SK-N-SH (cell line): Measurements from ENCODE around the gene ROBO1. TPM values are rescaled to one million over a fixed set of nuclear protein-coding genes. Genes with fewer than 3 reads are reported as not detected.

ENCODE experiments used
- CTCF ChIA-PET: fragments of 300-600, 350-600 bp; formaldehyde crosslinking; extraction: SDS; loops from one replicate; lab custom pipeline; 2021; lab: Yijun Ruan, JAX
- POLR2A ChIA-PET: fragments of 350-600 bp; sonication (Branson Sonifier 250); formaldehyde crosslinking; extraction: SDS; loops from one replicate; lab custom pipeline; 2020; ENCODE audit warnings: antibody characterized with exemption, inconsistent platforms; lab: Yijun Ruan, JAX
- DNase-seq: peaks from one replicate; pipeline ENCODE4 v3.0.0; 2012
- H2AFZ ChIP-seq: fragments of 200-600 bp; sonication (generic); 2 replicates; pipeline ENCODE4 v1.8.1; 2016; ENCODE audit warnings: antibody characterized with exemption, mild to moderate bottlenecking, low read depth
- H3F3A ChIP-seq: fragments of 200-600 bp; sonication (generic); replicated peaks from 2 replicates; pipeline ENCODE3; 2016; ENCODE audit warnings: antibody characterized with exemption, mild to moderate bottlenecking; ENCODE audit not compliant: insufficient read depth
- H3K27ac ChIP-seq, 2 experiments: fragments of 200-500 bp in 1 of 2; fragments of 200-600 bp in 1 of 2; sonication (Bioruptor generic) in 1 of 2; sonication (generic), shearing (Covaris generic) in 1 of 2; 2 replicates each; pipeline versions ENCODE4 v1.5.1 to v1.6.1; 2014 to 2016; ENCODE audit warnings: low read depth in 2 of 2, inconsistent platforms in 1 of 2, low read length in 1 of 2, mild to moderate bottlenecking in 1 of 2, mixed read lengths in 1 of 2
- H3K27me3 ChIP-seq: fragments of 200-600 bp; sonication (generic), shearing (Covaris generic); 2 replicates; pipeline ENCODE4 v1.6.1; 2016; ENCODE audit warnings: mixed run types; ENCODE audit not compliant: insufficient read depth
- H3K36me3 ChIP-seq, 2 experiments: fragments of 200-500 bp in 1 of 2; fragments of 200-600 bp in 1 of 2; sonication (Bioruptor generic) in 1 of 2; sonication (generic) in 1 of 2; replicated peaks in 1 of 2; 2 replicates each; pipeline versions ENCODE3 to v1.5.1; 2014 to 2016; ENCODE audit warnings: low read length in 1 of 2, mild to moderate bottlenecking in 1 of 2; ENCODE audit not compliant: insufficient read depth in 2 of 2, control insufficient read depth in 1 of 2
- H3K4me1 ChIP-seq, 2 experiments: fragments of 200-500 bp in 1 of 2; fragments of 200-600 bp in 1 of 2; sonication (Bioruptor generic) in 1 of 2; sonication (generic), shearing (Covaris generic) in 1 of 2; 2 replicates each; pipeline versions ENCODE4 v1.5.1 to v1.6.1; 2014 to 2016; ENCODE audit warnings: low read depth in 1 of 2, low read length in 1 of 2, mixed run types in 1 of 2; ENCODE audit not compliant: insufficient read depth in 2 of 2, control insufficient read depth in 1 of 2
- H3K4me2 ChIP-seq: fragments of 200-600 bp; sonication (generic), shearing (Covaris generic); 2 replicates; pipeline ENCODE4 v1.6.1; 2017; ENCODE audit warnings: mixed run types
- H3K4me3 ChIP-seq, 2 experiments: fragments of 200-500 bp in 1 of 2; fragments of 200-600 bp in 1 of 2; sonication (Bioruptor generic) in 1 of 2; sonication (generic), shearing (Covaris generic) in 1 of 2; 2 replicates each; pipeline versions ENCODE4 v1.5.1 to v1.8.1; 2014 to 2016; ENCODE audit warnings: low read depth in 2 of 2, inconsistent platforms in 1 of 2, low read length in 1 of 2, mild to moderate bottlenecking in 1 of 2, mixed read lengths in 1 of 2, moderate library complexity in 1 of 2
- H3K79me2 ChIP-seq: fragments of 200-600 bp; sonication (generic); 2 replicates; pipeline ENCODE4 v1.8.1; 2017; ENCODE audit warnings: mild to moderate bottlenecking; ENCODE audit not compliant: insufficient read depth
- H3K9ac ChIP-seq: fragments of 200-600 bp; sonication (generic); 2 replicates; pipeline ENCODE4 v1.6.1; 2017; ENCODE audit warnings: mixed run types
- H3K9me2 ChIP-seq: fragments of 200-600 bp; sonication (generic); 2 replicates; pipeline ENCODE4 v1.6.1; 2017; ENCODE audit warnings: mixed run types
- H3K9me3 ChIP-seq: fragments of 200-600 bp; sonication (generic); 2 replicates; pipeline ENCODE4 v1.6.1; 2017; ENCODE audit warnings: mixed run types, mild to moderate bottlenecking, moderate library complexity
- H4K20me1 ChIP-seq: fragments of 200-600 bp; sonication (generic); 2 replicates; pipeline ENCODE4 v1.6.1; 2017; ENCODE audit warnings: mild to moderate bottlenecking, mixed run types; ENCODE audit not compliant: insufficient read depth
- EP300 ChIP-seq, 2 experiments: IDR thresholded peaks; 2 replicates each; pipeline versions ENCODE4 v1.4.0 to v1.6.1; 2012; ENCODE audit warnings: borderline replicate concordance in 1 of 2, low read depth in 1 of 2, low read length in 1 of 2
- EZH2phosphoT487 ChIP-seq: fragments of 200-600 bp; sonication (generic); IDR thresholded peaks from 2 replicates; pipeline ENCODE4 v1.6.1; 2017; ENCODE audit warnings: low read depth, mixed run types, mild to moderate bottlenecking, antibody characterized with exemption, moderate library complexity, borderline replicate concordance
- FOSL2 ChIP-seq: IDR thresholded peaks from 2 replicates; pipeline ENCODE4 v1.4.0; 2012; ENCODE audit warnings: low read depth, mild to moderate bottlenecking, moderate library complexity, borderline replicate concordance
- FOXJ3 ChIP-seq: sonication (generic); formaldehyde crosslinking; IDR thresholded peaks from 2 replicates; pipeline ENCODE4 v1.5.1; 2020; ENCODE audit warnings: mild to moderate bottlenecking, missing genetic modification reagents
- FOXM1 ChIP-seq: IDR thresholded peaks from 2 replicates; pipeline ENCODE4 v1.4.0; 2012; ENCODE audit warnings: low read depth, mild to moderate bottlenecking
- GABPA ChIP-seq: IDR thresholded peaks from 2 replicates; pipeline ENCODE4 v1.4.0; 2012; ENCODE audit warnings: low read depth, mild to moderate bottlenecking
- JUND ChIP-seq: IDR thresholded peaks from 2 replicates; pipeline ENCODE4 v1.4.0; 2012
- MEF2A ChIP-seq: IDR thresholded peaks from 2 replicates; pipeline ENCODE4 v1.4.0; 2012; ENCODE audit warnings: low read depth, borderline replicate concordance
- NFIC ChIP-seq: IDR thresholded peaks from 2 replicates; pipeline ENCODE4 v1.4.0; 2012; ENCODE audit warnings: borderline replicate concordance
- POLR2AphosphoS5 ChIP-seq: IDR thresholded peaks from 2 replicates; pipeline ENCODE4 v1.6.1; 2012; ENCODE audit warnings: low read depth, low read length
- RAD21 ChIP-seq: IDR thresholded peaks from 2 replicates; pipeline ENCODE4 v1.6.1; 2012; ENCODE audit warnings: mild to moderate bottlenecking, low read length
- RCOR1 ChIP-seq: fragments of 150-350 bp; IDR thresholded peaks from 2 replicates; pipeline ENCODE4 v1.6.1; 2017; ENCODE audit warnings: antibody characterized with exemption, low read length
- TEAD4 ChIP-seq: IDR thresholded peaks from 2 replicates; pipeline ENCODE4 v1.4.0; 2012; ENCODE audit warnings: mild to moderate bottlenecking, borderline replicate concordance; ENCODE audit not compliant: insufficient read depth
- WGBS: methylation state at CpG from one replicate; pipeline ENCODE4 v1.1.6; 2017; ENCODE audit warnings: low lambda C conversion rate; 5-methylcytosine and 5-hydroxymethylcytosine counted together
- polyA plus RNA-seq, 3 experiments: library from polyadenylated mRNA; depleted of rRNA; stranded (reverse); fragments of >200 nt; gene quantifications; 2 replicates each; pipeline ENCODE4 v1.2.3, GENCODE V29; 2012
- TF ChIP-seq, protein P1 (sequence below): fragments of 150-350 bp; IDR thresholded peaks from 2 replicates; pipeline ENCODE4 v1.6.1; 2017; ENCODE audit warnings: antibody characterized with exemption, low read length, low read depth, borderline replicate concordance
- TF ChIP-seq, protein P2 (sequence below): IDR thresholded peaks from 2 replicates; pipeline ENCODE4; 2012
- TF ChIP-seq, protein P3 (sequence below): IDR thresholded peaks from 2 replicates; pipeline ENCODE4 v1.4.0; 2012; ENCODE audit warnings: low read depth, borderline replicate concordance

ROBO1 gene
- polyA plus RNA-seq, 1 of the 3 experiments (the other 2 are of a cell fraction), result 22.7 TPM

DNA sequence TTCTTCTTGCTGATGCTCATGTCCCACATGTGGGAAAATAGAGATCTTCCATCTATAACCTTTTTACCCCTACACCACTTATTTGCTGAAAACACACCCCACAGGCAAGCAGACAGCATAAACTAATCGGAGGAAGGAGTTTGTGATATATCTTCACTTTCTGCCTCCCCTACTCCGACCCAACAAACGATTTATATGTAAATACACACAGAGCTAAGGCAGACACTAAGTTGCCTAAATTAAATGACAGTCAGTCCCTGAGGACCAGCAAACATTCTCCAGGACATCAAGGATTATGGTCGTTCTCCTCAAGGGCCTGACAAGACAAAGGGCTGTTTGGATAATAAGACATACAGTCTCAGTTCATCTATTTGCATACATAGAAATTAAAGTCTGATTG, 552.5 kb downstream of the ROBO1 start:
- H3K36me3 ChIP-seq, result no peaks in the 10 kb centered on the region
- WGBS, result 30% methylated on average over 4 of the region's 4 CpGs
- H2AFZ ChIP-seq, result no peak overlapping the region
- H3K4me3 ChIP-seq, result no peak overlapping the region
- H3K27me3 ChIP-seq, result no peaks in the 10 kb centered on the region
- H3K9me2 ChIP-seq, result no peaks in the 10 kb centered on the region
- H3K4me2 ChIP-seq, result no peak overlapping the region
- H4K20me1 ChIP-seq, result no peaks in the 10 kb centered on the region
- H3K79me2 ChIP-seq, result no peaks in the 10 kb centered on the region
- POLR2A ChIA-PET, result no interaction called here
- DNase-seq, result no peak
- TF ChIP-seq JUND, result no peak
- no peak for TF ChIP-seq NFIC
- TF ChIP-seq TEAD4, result no peak
- TF ChIP-seq, protein P1, sequence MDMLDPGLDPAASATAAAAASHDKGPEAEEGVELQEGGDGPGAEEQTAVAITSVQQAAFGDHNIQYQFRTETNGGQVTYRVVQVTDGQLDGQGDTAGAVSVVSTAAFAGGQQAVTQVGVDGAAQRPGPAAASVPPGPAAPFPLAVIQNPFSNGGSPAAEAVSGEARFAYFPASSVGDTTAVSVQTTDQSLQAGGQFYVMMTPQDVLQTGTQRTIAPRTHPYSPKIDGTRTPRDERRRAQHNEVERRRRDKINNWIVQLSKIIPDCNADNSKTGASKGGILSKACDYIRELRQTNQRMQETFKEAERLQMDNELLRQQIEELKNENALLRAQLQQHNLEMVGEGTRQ, result no peak
- TF ChIP-seq, protein P2, sequence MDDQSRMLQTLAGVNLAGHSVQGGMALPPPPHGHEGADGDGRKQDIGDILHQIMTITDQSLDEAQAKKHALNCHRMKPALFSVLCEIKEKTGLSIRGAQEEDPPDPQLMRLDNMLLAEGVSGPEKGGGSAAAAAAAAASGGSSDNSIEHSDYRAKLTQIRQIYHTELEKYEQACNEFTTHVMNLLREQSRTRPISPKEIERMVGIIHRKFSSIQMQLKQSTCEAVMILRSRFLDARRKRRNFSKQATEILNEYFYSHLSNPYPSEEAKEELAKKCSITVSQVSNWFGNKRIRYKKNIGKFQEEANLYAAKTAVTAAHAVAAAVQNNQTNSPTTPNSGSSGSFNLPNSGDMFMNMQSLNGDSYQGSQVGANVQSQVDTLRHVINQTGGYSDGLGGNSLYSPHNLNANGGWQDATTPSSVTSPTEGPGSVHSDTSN, result no peak
- TF ChIP-seq GABPA, result no peak
- no peaks in the 10 kb centered on the region for H3F3A ChIP-seq
- H3K9me3 ChIP-seq, result no peaks in the 10 kb centered on the region
- no peaks in the 10 kb centered on the region for H3K4me1 ChIP-seq
- no peak overlapping the region for H3K9ac ChIP-seq
- no peak overlapping the region for H3K27ac ChIP-seq
- CTCF ChIA-PET, result no interaction called here

DNA sequence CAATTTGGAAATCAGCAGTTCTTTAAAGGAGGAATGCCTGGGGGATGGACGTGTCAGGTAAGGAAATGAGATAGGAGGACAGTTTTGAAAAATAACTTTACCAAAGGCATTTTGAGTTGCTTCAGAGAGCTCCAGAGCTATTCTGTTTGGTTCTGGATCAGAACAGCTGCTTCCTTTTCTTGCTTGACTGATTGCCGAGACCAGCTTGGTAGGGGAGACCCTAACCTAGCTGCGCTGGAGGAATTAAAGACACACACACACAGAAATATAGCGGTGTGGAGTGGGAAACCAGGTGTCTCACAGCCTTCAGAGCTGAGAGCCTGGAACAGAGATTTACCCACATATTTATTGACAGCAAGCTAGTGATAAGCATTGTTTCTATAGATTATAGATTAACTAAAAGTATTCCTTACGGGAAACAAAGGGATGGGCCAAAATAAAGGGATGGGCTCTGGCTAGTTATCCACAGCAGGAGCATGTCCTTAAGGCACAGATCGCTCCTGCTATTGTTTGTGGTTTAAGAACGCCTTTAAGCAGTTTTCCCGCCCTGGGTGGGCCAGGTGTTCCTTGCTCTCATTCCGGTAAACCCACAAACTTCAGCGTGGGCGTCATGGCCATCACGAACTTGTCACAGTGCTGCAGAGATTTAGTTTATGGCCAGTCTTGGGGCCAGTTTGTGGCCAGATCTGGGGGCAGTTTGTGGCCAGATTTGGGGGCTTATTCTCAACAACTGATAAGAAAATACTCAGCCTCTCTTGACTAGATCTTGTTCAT, 556.0 kb downstream of the ROBO1 start:
- H3K4me1 ChIP-seq, result no peaks in the 10 kb centered on the region
- H3F3A ChIP-seq, result no peaks in the 10 kb centered on the region
- DNase-seq, result no peak
- no peak overlapping the region for H2AFZ ChIP-seq
- H3K27me3 ChIP-seq, result no peaks in the 10 kb centered on the region
- no peak overlapping the region for H3K27ac ChIP-seq
- H3K9me3 ChIP-seq, result no peaks in the 10 kb centered on the region
- ChIA-PET CTCF (interaction anchor here (1.5 kb wide), 1 partner anchor 126 kb away, joined by 3 read pairs; no protein-coding TSS in a partner anchor), POLR2A (no interaction called here)
- WGBS, result 72% methylated on average over 7 of the region's 12 CpGs
- H3K4me3 ChIP-seq, result no peak overlapping the region
- no peak overlapping the region for H3K4me2 ChIP-seq
- no peak for TF ChIP-seq FOSL2
- TF ChIP-seq, protein P3, sequence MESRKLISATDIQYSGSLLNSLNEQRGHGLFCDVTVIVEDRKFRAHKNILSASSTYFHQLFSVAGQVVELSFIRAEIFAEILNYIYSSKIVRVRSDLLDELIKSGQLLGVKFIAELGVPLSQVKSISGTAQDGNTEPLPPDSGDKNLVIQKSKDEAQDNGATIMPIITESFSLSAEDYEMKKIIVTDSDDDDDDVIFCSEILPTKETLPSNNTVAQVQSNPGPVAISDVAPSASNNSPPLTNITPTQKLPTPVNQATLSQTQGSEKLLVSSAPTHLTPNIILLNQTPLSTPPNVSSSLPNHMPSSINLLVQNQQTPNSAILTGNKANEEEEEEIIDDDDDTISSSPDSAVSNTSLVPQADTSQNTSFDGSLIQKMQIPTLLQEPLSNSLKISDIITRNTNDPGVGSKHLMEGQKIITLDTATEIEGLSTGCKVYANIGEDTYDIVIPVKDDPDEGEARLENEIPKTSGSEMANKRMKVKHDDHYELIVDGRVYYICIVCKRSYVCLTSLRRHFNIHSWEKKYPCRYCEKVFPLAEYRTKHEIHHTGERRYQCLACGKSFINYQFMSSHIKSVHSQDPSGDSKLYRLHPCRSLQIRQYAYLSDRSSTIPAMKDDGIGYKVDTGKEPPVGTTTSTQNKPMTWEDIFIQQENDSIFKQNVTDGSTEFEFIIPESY, result no peak
- no peak for TF ChIP-seq FOXJ3 (CRISPR knock-in tag)
- no peak for TF ChIP-seq RAD21
- no peak for TF ChIP-seq FOXM1
- TF ChIP-seq RCOR1, result no peak
- no peak for TF ChIP-seq POLR2AphosphoS5
- no peak for TF ChIP-seq EZH2phosphoT487
- no peak for TF ChIP-seq NFIC
- no peak for TF ChIP-seq MEF2A
- no peak for TF ChIP-seq EP300 (IDR thresholded peaks at IDR 0.05; ENCODE audit: borderline replicate concordance in 1 of 2, low read depth in 1 of 2, low read length in 1 of 2)
- no peaks in the 10 kb centered on the region for H3K9me2 ChIP-seq
- H3K36me3 ChIP-seq, result no peaks in the 10 kb centered on the region
- H3K79me2 ChIP-seq, result no peaks in the 10 kb centered on the region
- H4K20me1 ChIP-seq, result no peaks in the 10 kb centered on the region
- H3K9ac ChIP-seq, result no peak overlapping the region
